Measurements from ENCODE around the gene ARHGAP42.

DNA sequence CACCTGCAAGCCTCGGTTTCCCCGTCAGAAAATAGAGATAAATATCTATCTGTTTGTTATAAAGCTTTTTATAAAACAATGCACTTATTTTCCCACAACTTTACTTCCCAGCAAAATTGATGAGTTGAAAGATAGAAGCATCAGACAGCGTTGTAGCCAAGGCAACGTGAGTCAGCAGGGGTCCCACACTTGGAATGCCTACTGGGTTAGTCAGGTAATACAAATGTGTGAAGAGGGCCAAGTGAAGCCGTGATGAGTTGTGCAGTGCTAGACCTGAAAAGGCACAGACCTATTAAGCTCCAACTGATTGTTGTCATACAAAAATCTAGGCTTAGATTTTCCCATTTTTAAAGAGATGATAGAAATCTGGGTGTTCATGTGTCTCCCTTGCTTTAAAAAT is 323.8 kb downstream of the ARHGAP42 start:
- TF ChIP-seq, protein P1, sequence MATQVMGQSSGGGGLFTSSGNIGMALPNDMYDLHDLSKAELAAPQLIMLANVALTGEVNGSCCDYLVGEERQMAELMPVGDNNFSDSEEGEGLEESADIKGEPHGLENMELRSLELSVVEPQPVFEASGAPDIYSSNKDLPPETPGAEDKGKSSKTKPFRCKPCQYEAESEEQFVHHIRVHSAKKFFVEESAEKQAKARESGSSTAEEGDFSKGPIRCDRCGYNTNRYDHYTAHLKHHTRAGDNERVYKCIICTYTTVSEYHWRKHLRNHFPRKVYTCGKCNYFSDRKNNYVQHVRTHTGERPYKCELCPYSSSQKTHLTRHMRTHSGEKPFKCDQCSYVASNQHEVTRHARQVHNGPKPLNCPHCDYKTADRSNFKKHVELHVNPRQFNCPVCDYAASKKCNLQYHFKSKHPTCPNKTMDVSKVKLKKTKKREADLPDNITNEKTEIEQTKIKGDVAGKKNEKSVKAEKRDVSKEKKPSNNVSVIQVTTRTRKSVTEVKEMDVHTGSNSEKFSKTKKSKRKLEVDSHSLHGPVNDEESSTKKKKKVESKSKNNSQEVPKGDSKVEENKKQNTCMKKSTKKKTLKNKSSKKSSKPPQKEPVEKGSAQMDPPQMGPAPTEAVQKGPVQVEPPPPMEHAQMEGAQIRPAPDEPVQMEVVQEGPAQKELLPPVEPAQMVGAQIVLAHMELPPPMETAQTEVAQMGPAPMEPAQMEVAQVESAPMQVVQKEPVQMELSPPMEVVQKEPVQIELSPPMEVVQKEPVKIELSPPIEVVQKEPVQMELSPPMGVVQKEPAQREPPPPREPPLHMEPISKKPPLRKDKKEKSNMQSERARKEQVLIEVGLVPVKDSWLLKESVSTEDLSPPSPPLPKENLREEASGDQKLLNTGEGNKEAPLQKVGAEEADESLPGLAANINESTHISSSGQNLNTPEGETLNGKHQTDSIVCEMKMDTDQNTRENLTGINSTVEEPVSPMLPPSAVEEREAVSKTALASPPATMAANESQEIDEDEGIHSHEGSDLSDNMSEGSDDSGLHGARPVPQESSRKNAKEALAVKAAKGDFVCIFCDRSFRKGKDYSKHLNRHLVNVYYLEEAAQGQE (IDR thresholded peaks at IDR 0.05; ENCODE audit: insufficient replicate concordance, low read depth), result no peak
- TF ChIP-seq, protein P2, sequence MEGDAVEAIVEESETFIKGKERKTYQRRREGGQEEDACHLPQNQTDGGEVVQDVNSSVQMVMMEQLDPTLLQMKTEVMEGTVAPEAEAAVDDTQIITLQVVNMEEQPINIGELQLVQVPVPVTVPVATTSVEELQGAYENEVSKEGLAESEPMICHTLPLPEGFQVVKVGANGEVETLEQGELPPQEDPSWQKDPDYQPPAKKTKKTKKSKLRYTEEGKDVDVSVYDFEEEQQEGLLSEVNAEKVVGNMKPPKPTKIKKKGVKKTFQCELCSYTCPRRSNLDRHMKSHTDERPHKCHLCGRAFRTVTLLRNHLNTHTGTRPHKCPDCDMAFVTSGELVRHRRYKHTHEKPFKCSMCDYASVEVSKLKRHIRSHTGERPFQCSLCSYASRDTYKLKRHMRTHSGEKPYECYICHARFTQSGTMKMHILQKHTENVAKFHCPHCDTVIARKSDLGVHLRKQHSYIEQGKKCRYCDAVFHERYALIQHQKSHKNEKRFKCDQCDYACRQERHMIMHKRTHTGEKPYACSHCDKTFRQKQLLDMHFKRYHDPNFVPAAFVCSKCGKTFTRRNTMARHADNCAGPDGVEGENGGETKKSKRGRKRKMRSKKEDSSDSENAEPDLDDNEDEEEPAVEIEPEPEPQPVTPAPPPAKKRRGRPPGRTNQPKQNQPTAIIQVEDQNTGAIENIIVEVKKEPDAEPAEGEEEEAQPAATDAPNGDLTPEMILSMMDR (IDR thresholded peaks at IDR 0.05; ENCODE audit: insufficient read depth, low read length), result no peak
- no peak for TF ChIP-seq GABPA (IDR thresholded peaks at IDR 0.05; ENCODE audit: low read depth)

Data from HL-60 (cell line).